HG03060 (cell line): Measurements from ENCODE around the gene LPGAT1.
"Not testable (repeated sequence)": the region's sequence is repeated elsewhere in the genome, so short reads cannot be mapped to it uniquely, and the experiment has no call there.

Experiments used
- ATAC-seq: cut with Tn5 transposase; IDR thresholded peaks from one replicate; pipeline ENCODE4 v1.9.1; 2021; ENCODE audit warnings: low read depth, moderate number of reproducible peaks; ENCODE audit not compliant: unreplicated experiment

Gene LPGAT1

DNA sequence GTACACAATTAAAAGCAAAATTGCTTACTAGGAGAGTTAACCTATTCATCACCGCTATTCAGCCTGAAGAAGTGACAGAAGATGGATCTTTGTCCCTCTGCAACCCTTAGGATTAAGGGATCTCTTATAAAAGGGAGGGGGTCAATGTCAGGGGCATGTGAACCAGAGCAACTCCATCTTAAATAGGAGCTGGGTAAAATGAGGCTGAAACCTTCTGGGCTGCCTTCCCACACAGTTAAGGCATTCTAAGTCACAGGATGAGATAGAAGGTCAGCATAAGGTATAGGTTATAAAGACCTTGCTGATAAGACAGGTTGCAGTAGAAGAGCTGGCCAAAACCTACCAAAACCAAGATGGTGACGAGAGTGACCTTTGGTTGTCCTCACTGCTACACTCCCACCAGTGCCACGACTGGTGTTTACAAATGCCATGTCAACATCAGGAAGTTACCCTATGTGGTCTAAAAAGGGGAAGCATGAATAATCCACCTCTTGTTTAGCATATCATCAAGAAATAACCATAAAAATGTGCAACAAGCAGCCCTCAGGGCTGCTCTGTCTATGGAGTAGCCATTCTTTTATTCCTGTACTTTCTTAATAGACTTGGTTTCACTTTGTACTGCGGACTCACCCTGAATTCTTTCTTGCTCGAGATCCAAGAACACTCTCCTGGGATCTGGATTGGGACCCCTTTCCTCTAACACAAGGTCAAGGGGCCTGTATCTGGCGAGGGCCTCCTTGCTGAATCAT lies 119.8 kb downstream of the LPGAT1 start:
- no peak for ATAC-seq

DNA sequence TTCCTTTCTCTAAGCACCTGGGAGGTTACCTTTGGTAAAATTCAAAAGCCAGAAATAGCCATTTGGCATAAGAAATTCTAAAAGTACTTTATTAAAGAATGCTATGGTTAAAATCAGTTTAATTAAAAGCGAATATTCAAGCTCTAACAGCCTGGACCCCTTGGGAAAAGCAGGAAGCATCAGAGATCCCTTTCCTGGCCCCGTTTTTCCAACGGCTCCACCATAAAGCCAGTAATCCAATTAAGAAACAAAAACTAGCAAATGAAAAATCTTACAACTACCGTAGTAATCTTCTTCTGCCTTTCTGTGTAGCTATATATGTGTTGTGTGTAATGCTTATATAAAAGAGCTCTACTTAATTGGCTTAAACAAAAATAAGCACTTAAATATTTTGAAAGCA lies 121.6 kb downstream of the LPGAT1 start:
- no peak for ATAC-seq

DNA sequence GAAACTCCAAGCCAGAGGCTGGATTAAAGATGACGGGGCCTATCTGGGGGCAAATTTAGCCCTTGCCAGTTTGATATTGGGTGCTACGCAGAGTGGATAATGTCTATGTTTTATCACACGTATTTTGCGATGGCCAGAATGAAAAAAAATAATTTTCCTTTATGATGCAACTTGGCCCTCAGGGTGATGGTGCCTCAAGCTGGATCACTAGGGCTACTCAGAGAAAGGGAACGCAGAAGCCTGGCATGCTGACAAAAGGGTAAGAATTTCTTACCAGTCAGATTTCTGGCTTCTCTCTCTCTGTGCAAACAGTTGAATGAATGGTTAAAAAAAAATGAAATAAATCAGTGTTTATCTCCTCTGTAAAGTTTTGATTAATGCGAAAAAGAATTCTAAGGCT lies 122.6 kb downstream of the LPGAT1 start:
- no peak for ATAC-seq

DNA sequence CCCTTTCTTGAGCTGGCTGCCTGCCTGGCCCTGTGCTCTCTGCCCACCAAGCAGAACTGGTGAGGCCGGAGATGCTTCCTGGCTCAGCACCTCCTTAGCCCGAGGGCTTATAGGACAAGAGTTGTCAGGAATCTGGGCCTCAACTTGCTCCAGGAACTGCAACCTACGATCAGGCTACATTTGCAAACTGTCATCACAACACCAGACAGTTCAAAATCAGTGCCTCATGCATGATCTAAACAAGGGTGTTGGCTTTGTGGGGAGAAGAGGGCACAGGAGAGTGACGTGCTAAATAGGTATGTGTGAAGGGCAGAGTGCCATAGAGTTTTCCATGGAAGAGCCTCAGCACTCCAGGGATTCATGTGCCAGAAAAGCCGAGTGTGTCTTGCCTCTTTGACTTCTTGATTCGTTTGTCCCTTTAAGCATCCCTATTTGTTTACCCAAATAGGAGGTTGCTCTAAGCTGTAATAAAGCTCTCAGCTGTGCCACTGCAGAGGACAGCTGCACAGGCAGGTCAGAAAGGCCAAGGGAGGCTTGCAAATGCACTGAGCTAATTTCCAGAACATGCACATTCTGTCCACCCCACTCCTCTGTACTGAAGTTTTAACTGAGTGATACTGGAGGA lies 125.0 kb downstream of the LPGAT1 start:
- no peak for ATAC-seq

DNA sequence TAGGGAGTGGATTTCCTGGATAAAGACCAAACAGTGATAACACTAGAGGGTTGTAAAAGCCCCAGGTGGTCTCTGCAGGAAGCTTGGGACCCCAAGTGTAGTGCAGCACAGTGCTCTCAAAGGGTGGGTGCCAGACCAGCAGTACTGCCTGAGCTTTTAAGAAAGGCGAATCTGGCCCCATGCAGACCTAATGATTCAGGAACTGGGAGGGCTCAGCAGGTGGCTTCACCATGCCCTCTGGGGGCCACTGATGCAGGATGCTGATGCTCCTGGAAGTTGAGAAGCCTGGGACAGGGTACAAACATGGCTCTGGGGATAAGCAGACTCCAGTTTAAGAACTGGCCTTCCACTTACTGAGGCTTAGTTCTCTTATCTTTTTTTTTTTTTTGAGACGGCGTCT lies 126.0 kb downstream of the LPGAT1 start:
- no peak for ATAC-seq

DNA sequence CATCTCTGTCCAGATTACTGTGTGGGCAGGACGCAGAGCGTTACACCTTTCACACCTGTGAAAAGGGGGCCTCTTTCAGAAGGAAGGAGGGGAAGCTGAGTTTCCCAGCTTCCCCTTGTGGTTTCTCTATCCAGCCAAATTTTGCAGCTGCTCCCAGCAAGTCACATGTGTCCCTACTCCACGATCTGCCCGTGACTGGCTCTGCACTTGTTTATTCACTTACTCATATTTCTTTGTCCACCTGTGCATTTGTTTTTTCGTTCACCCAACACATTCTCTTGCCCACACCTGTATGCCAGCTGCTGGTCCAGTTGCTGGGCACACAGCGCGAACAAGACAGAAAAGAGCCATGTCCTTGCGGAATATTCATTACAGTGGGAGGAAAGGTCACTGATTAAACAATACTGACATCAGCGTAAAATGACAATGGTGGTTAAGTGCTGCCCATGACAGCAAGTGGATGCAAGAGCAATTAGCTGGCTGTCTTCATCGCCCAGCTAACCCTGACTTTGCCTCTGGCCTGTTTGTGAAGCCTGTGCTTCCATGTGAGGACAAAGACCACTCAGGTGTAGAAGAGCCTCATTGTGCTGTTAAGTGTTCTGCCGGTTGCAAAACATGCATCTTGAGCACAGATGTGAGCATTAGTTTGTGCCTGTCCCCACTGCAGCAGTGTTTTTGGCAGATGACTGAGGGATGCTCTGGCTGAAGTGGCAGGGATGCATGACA lies 126.6 kb downstream of the LPGAT1 start:
- no peak for ATAC-seq

DNA sequence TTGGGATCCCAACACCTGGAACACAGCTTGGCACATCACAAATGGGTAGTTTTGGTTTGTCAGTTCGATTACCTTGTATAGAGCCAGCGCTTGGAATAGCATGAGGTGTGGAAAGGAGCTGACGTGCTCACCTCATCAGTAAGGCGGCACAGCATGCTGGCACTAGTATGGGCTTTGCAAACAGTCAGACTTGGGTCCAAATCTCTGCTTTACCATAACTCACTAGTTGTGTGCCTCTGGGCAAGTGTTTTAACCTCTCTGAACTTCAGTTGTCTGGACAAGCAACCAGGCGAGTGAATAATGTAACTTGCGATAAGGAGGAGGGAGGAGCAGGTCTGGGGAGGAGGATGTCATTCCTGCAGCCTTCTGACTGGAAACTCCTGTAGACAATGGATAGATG lies 128.8 kb downstream of the LPGAT1 start:
- no peak for ATAC-seq

DNA sequence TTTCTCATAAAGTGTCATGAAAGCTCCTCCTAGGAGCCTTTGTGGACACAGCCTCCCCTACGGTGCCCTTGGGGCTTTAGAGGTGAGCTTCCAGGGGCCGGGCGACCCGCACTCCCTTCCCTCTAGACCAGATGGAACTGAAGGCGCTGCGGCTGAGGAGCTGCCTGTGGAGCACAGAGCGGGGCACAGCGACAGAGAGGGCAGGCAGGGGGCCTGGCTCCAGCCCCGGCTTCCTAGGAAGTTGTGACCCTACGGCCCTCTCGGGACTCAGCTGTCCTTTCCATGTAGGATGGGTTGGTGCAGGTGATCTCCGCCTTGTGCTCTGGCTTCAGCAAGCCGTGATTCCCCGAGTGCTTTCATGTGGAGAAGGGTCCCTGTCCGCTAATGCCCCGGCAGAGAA lies 131.5 kb downstream of the LPGAT1 start:
- no peak for ATAC-seq

DNA sequence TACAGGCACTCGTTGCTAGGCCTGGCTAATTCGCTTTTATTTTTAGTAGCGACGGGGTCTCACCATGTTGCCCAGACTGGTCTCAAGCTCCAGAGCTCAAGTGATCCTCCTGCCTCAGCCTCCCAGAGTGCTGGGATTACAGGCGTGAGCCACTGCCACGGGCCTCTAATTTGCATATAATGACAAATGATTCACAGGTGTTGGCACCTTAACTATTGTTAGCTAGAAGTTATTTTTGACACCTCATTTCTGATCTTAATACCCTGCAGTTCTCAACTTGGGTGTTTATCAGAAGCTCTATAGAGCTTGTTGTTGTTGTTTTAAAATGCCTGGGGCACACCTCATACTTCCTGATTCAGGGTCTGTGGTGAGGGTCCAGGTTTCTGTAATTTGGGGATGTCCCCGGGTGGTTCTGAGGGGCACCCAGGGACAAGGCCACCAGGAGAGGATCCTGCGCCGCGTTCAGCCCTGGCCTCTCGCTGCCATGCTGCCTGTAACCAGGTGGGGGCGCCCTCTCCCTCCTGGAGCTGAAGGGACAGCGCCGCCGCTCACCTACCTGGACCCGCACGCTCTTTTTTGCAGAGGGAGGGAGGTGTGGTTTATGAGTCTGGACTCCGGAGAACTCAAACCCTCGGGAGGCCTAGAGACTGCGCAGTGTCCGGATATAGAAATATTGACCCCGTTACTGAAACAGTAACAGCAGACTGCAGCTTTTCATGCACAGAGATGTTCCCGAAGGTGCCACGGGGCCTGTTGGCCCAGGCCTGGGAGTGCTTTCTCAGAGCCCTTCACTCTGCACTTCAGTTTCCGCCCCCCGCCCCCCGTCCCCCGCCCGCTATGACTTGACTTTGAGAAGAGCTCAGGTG lies 132.2 kb downstream of the LPGAT1 start:
- ATAC-seq = no peak

DNA sequence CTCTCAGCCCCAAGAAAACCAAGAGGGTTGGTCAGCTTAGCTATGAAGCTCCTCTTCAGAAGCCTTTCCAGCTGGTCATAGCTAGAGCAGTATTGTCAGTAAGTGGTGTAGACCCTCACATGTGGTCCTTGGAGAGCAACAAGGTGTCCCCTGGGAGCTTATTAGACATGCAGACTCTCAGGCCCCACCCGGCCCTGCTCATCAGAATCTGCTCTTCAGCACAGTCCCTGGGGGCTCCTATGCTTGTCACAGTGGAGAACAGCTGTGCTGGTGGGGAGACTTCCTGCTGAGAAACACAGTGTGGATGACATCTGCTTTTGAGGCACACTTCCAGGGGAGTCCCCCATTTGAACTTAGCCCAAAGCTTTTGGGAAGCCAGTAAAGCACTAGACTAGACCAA lies 133.2 kb downstream of the LPGAT1 start:
- peak; percentile 71 for ATAC-seq

DNA sequence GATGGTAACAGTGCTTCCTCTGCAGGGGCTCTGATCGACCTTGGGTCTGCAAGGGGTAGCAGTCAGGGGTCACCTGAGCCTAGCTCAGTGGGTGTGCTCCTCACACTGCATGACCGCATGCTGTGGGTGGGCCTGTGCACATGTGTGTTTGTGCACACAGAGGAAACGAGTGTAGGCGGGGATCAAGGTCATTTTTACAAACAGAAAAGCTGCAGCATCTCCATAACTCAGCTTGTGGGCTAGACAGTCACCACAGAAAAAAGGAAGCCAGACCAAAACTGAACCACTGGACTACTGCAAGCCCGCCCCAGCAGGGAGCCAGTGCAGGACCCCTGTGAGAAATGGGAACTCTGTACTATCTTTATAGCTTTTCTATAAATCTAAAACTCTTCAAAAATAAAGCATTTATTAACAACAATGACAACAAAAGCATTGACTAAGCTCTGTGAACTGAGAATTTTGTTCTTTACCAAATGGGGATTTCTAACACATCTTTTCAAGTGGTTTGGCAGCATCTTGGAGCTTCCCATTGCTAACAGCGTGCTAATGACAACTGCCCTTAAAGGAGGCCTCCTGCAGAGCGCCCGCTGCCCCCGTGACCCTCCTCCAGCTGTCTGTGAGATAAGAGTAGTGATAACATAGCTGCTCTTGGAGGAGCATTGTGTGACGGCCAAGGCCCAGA lies 135.3 kb downstream of the LPGAT1 start:
- peak; percentile 38 for ATAC-seq

DNA sequence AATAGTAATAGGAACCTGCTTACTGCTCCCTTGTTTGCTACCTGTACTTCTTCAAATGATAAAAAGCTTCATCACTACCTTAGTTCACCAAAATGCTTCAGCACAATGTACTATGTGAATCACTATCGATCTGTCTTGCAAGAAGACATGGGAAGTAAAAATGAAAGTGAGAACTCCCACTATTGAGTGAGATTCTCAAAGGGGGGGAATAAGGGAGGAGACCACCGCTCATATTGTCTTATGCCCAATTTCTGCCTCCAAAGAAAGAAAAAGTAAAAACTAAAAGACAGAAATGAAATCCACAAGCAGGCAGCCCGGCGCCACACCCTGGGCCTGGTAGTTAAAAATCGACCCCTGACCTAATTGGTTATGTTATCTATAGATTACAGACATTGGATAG lies 136.7 kb downstream of the LPGAT1 start:
- not testable (repeated sequence) for ATAC-seq
